Left lung (tissue), 10 donors: Measurements from ENCODE around the gene TMEM52. TPM values are rescaled to one million over a fixed set of nuclear protein-coding genes. Genes with fewer than 3 reads are reported as not detected.

Source experiments
- ATAC-seq: fragments of 200-7000 bp; cut with Tn5 transposase; one replicate; pipeline ENCODE4 v1.9.1; 2020; ENCODE audit warnings: moderate library complexity
- DNase-seq, 4 donors: peaks; one replicate each; pipeline ENCODE4 v3.0.0-alpha.2; 2013 to 2020
- H3K27ac ChIP-seq, 2 donors: fragments of 200-600 bp; sonication (generic) in 1 of 2; one replicate each; pipeline versions ENCODE4 v1.5.0 to v1.8.0; 2020 to 2021
- H3K27me3 ChIP-seq, 2 donors: fragments of 200-600 bp; sonication (generic) in 1 of 2; one replicate each; pipeline versions ENCODE4 v1.5.0 to v1.8.0; 2020 to 2021
- H3K36me3 ChIP-seq, 2 donors: fragments of 200-600 bp; sonication (generic) in 1 of 2; one replicate each; pipeline versions ENCODE4 v1.5.0 to v1.8.0; 2020 to 2021
- H3K4me1 ChIP-seq, 2 donors: fragments of 200-600 bp; one replicate each; pipeline ENCODE4 v1.8.0; 2021
- H3K4me3 ChIP-seq, 2 donors: fragments of 200-600 bp; sonication (generic) in 1 of 2; one replicate each; pipeline versions ENCODE4 v1.5.0 to v1.8.0; 2020 to 2021; ENCODE audit warnings: mild to moderate bottlenecking in 1 of 2
- H3K9me3 ChIP-seq, 2 donors: fragments of 200-600 bp; sonication (generic) in 1 of 2; one replicate each; pipeline versions ENCODE4 v1.5.0 to v1.8.0; 2020 to 2021
- intact Hi-C, 2 donors: fragments of 100-400 bp; cut with DNase I; formaldehyde crosslinking; loops; one replicate each; pipeline versions ENCODE4 v1.11.2 to v1.14.2; 2022
- polyA plus RNA-seq, 6 donors: library from polyadenylated mRNA; unstranded; fragments of 120-200 nt; gene quantifications; one replicate each; pipeline ENCODE4 v1.2.1, GENCODE V29; 2013; ENCODE audit not compliant: insufficient read length in 6 of 6
- total RNA-seq, 2 donors: library from RNA; stranded (reverse); fragmentation: NEBNext Ultra II Directional; extraction: Animal tissue kit (Norgen Biotek cat#: 25700); gene quantifications; one replicate each; pipeline ENCODE4 v1.2.1, GENCODE V29; 2021
- TF ChIP-seq, protein P1 (sequence below), 2 donors: fragments of 200-600 bp; sonication (generic) in 1 of 2; IDR thresholded peaks; one replicate each; pipeline versions ENCODE4 v1.5.0 to v1.8.0; 2021; ENCODE audit warnings: antibody characterized with exemption in 2 of 2
- donor health status: DM: no; HTN: yes; CAD: no.
- donor health status: DM: no; HTN: no; CAD: no.

TMEM52 gene
- total and polyA plus RNA-seq, 8 donors = 1.2 to 4.1 (median 2.2) TPM

DNA sequence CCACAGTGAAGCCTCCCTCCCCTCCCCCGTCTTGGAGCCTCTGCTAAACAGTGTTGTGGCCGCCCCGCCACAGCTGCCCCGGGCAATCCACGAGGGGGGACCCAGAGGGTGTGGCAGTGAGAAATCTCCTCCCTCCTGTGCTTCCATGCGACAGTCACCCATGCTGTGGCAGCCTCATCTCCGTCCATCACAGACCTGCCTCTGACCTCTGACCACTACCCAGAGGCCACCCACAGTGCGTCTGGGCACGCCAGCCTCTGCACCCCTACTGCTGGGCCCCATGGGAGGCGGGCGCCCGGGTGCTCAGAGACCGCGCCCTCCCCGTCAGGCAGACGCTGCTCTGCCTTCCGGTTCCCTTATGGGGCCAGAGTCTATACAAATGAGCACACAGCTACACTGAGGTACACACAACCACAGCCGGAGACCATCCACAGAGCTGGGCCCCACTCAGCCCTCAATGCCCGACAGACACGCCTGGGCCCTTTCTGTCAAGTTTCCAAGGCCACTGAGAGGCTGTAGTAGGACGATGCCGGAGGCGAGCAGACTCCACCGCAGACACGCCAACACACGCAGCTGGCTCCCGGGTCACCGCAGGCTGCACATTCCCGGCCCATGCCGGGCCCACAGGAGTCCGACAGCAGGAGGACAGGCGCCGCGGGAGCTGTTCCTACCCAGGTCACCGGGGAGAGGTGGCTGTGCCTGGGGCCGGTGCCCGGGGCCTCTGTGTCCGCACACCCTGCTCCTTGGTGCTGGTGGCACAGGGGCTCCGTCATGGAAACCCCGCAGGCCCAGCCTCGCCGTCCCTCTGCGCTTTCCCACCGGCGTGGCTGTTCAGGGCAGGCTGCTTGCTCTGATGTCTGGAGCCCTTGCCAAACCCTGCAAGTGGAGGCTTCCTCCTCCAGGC is 23.9 kb upstream of the TMEM52 start:
- DNase-seq (peak in 1 of 4 donors; percentile 82), ATAC-seq (no peak)
- Histone ChIP-seq H3K4me3 (no peak overlapping the region), H3K4me1 (peaks cover 3 to 6% of the 10 kb centered on the region in 2 donors), H3K36me3 (no peaks in the 10 kb centered on the region), H3K27ac (no peak overlapping the region), H3K27me3 (peaks cover 0 to 30% of the 10 kb centered on the region in 2 donors), H3K9me3 (no peaks in the 10 kb centered on the region)
- intact Hi-C loops = loop anchor here in 1 of 2 donors (5.0 kb wide), 1 partner anchor 104 kb away; no protein-coding TSS in a partner anchor
- TF ChIP-seq, protein P1, sequence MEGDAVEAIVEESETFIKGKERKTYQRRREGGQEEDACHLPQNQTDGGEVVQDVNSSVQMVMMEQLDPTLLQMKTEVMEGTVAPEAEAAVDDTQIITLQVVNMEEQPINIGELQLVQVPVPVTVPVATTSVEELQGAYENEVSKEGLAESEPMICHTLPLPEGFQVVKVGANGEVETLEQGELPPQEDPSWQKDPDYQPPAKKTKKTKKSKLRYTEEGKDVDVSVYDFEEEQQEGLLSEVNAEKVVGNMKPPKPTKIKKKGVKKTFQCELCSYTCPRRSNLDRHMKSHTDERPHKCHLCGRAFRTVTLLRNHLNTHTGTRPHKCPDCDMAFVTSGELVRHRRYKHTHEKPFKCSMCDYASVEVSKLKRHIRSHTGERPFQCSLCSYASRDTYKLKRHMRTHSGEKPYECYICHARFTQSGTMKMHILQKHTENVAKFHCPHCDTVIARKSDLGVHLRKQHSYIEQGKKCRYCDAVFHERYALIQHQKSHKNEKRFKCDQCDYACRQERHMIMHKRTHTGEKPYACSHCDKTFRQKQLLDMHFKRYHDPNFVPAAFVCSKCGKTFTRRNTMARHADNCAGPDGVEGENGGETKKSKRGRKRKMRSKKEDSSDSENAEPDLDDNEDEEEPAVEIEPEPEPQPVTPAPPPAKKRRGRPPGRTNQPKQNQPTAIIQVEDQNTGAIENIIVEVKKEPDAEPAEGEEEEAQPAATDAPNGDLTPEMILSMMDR (IDR thresholded peaks at IDR 0.05) = no peak

DNA sequence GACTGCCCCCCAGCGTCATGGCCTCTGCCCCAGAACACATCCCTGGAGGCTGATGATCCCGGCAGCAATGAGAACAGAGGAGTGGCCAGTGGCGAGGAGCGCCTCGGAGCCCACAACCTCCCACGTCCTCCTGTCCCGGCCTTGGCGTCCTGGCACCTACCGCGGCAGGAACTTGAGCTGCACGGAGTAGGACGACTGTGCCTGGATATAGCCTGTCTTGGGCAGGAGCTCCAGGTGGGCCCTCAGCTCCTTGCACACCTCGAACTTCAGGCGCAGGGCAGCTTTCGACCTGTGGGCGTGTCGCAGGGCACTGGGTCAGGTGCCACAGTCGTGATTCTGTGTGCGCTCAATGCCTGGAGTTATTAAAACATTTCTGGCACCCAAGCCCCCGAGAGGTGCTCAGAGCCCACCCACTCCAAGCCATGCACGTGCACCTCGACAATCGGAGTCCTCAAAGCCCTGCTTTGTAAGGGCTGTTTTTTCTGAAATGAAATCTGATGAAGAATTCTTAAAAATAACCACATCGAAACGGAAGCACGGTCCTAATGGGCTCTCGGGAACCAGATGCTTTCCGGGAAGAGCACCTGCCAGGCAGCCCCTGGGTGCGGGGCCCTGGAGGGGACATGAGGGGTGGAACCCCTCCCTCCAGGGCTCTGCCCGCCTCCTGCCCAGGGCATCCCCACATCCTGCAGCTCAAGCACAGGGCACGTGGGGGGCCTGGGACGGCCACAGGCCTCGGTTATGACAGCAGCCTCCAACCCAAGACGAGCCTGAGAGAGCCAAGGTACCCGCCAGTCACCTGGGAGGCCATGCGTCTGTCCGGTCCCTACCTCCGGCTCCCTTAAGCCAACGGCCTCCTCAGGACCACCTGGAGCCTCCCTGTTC is 23.0 kb upstream of the TMEM52 start:
- peak in 1 of 4 donors; percentile 70 for DNase-seq
- intact Hi-C loops = loop anchor here in 1 of 2 donors (5.0 kb wide), 1 partner anchor 105 kb away; no protein-coding TSS in a partner anchor
- Histone ChIP-seq H3K4me3 (no peak overlapping the region), H3K4me1 (peaks cover 3 to 6% of the 10 kb centered on the region in 2 donors), H3K36me3 (no peaks in the 10 kb centered on the region), H3K27me3 (peaks cover 0 to 30% of the 10 kb centered on the region in 2 donors), H3K27ac (no peak overlapping the region), H3K9me3 (no peaks in the 10 kb centered on the region)
- ATAC-seq = no peak
- TF ChIP-seq, protein P1 (IDR thresholded peaks at IDR 0.05) = no peak

DNA sequence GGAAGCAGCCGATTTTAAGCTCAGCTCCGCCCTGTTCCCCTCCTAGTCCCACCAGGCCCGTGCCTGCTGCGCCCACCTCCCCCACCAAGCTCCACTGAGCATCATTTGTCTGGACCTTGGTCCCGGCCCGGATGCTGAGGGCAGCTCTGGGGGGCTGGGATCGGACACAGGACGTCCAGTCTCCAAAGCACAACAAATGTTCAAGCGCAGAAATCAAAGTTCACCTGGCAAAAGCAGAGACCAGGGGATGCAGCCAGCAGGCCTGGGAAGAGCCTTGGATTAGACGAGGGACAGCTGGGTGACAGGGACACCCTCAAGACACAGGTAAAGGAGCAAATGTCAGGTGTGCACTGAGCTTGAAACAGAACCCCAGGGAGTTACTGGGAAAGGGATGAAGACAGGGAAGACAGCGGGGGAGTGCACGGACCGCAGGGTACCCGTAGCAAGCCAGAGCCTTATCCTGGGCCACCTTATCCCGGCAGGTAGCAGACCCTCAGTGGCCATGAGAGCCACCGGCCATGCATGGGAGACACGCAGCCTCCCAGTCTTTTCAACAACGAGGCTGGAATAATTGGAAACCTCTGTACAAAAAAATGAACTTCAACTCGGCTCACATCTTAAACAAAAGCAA is 22.2 kb upstream of the TMEM52 start:
- TF ChIP-seq, protein P1 (IDR thresholded peaks at IDR 0.05) = no peak
- ATAC-seq (no peak), DNase-seq (peak in 1 of 4 donors; percentile 57)
- no peaks in the 10 kb centered on the region for H3K36me3 ChIP-seq
- no peaks in the 10 kb centered on the region for H3K9me3 ChIP-seq
- peaks cover 0 to 6% of the 10 kb centered on the region in 2 donors for H3K4me1 ChIP-seq
- peaks cover 0 to 30% of the 10 kb centered on the region in 2 donors for H3K27me3 ChIP-seq
- no peak overlapping the region for H3K27ac ChIP-seq
- intact Hi-C loops = loop anchor here in 1 of 2 donors (5.0 kb wide), 1 partner anchor 106 kb away; no protein-coding TSS in a partner anchor
- H3K4me3 ChIP-seq = no peak overlapping the region

DNA sequence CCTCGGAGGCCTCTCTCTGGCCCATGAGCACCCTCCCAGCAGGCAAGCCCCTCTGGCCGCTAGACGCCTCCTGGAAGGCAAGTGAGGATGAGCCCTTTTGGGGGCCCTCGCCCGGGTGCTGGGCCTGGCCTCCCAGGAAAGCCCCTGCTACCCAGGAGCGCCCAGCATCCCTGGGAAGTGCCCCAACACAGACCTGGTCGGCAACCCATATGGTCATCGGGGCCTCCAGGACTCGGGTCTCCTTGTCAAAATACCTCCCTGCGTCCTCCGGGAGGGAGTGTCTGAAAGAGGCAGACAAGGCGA is 21.0 kb upstream of the TMEM52 start:
- Histone ChIP-seq H3K4me1 (peaks cover 0 to 6% of the 10 kb centered on the region in 2 donors), H3K9me3 (no peaks in the 10 kb centered on the region), H3K27me3 (peaks cover 0 to 30% of the 10 kb centered on the region in 2 donors), H3K27ac (no peak overlapping the region), H3K36me3 (no peaks in the 10 kb centered on the region), H3K4me3 (no peak overlapping the region)
- TF ChIP-seq, protein P1 (IDR thresholded peaks at IDR 0.05) = no peak
- DNase-seq (peak in 1 of 4 donors; percentile 46), ATAC-seq (no peak)
- intact Hi-C loops = loop anchor here in 1 of 2 donors (5.0 kb wide), 1 partner anchor 107 kb away; no protein-coding TSS in a partner anchor
